Progenitor cell of endocrine pancreas (in vitro differentiated cells): ENCODE measurements around the gene SPDYE1. TPM values are rescaled to one million over a fixed set of nuclear protein-coding genes. Genes with fewer than 3 reads are reported as not detected.
"Not testable (repeated sequence)": the region's sequence is repeated elsewhere in the genome, so short reads cannot be mapped to it uniquely, and the experiment has no call there.

Experiments used
- DNase-seq: peaks from one replicate; pipeline ENCODE4 v3.0.0; 2021; ENCODE audit warnings: low spot score; ENCODE audit not compliant: unreplicated experiment
- H3K27ac Mint-ChIP-seq: 2 replicates; pipeline ENCODE4 v1.8.0; 2021; ENCODE audit warnings: mild to moderate bottlenecking, moderate library complexity, mixed read lengths
- H3K27me3 Mint-ChIP-seq: 2 replicates; pipeline ENCODE4 v1.8.0; 2021; ENCODE audit warnings: mixed read lengths
- H3K36me3 Mint-ChIP-seq: 2 replicates; pipeline ENCODE4 v1.8.0; 2022; ENCODE audit warnings: mixed read lengths; ENCODE audit not compliant: insufficient read depth
- H3K4me1 Mint-ChIP-seq: 2 replicates; pipeline ENCODE4 v1.8.0; 2021; ENCODE audit warnings: low read depth, mixed read lengths
- H3K4me3 Mint-ChIP-seq: 2 replicates; pipeline ENCODE4 v1.8.0; 2021; ENCODE audit warnings: low read depth, mild to moderate bottlenecking, moderate library complexity, mixed read lengths
- H3K9me3 Mint-ChIP-seq: 2 replicates; pipeline ENCODE4 v1.8.0; 2021; ENCODE audit warnings: low read depth, mixed read lengths
- CTCF ChIP-seq: fragments of 200-600 bp; sonication (generic); IDR thresholded peaks from one replicate; pipeline ENCODE4 v1.5.0; 2021; ENCODE audit warnings: antibody characterized with exemption, mild to moderate bottlenecking; ENCODE audit not compliant: unreplicated experiment
- total RNA-seq: library from RNA; stranded (reverse); gene quantifications from 2 replicates; pipeline ENCODE4 v1.2.1, GENCODE V29; 2021

Gene SPDYE1
- total RNA-seq, 1 donor from 2014 or later, result not detected

- H3K36me3 Mint-ChIP-seq, DNase-seq, H3K27ac Mint-ChIP-seq, H3K27me3 Mint-ChIP-seq, H3K4me1 Mint-ChIP-seq, H3K4me3 Mint-ChIP-seq, H3K9me3 Mint-ChIP-seq: not testable (repeated sequence)
Measured at GRCh38 chr7:43969586-43969985, 28.1 kb upstream of the SPDYE1 start.

GRCh38 chr7:43970698-43971097 lies 27.0 kb upstream of the SPDYE1 start:
- not testable (repeated sequence) for H3K36me3 Mint-ChIP-seq, H3K9me3 Mint-ChIP-seq, H3K27me3 Mint-ChIP-seq, H3K4me3 Mint-ChIP-seq, H3K4me1 Mint-ChIP-seq, DNase-seq, H3K27ac Mint-ChIP-seq

- not testable (repeated sequence) for H3K36me3 Mint-ChIP-seq, H3K27me3 Mint-ChIP-seq, H3K27ac Mint-ChIP-seq, H3K4me3 Mint-ChIP-seq, H3K9me3 Mint-ChIP-seq, H3K4me1 Mint-ChIP-seq, DNase-seq
Measured at GRCh38 chr7:43974033-43974573, 23.6 kb upstream of the SPDYE1 start.

GRCh38 chr7:43974725-43975482 lies 22.8 kb upstream of the SPDYE1 start:
- H3K4me1 Mint-ChIP-seq, H3K36me3 Mint-ChIP-seq, H3K4me3 Mint-ChIP-seq, DNase-seq, H3K9me3 Mint-ChIP-seq, H3K27ac Mint-ChIP-seq, H3K27me3 Mint-ChIP-seq: not testable (repeated sequence)

- H3K36me3 Mint-ChIP-seq, result no peaks in the 10 kb centered on the region
- H3K4me1 Mint-ChIP-seq, result no peaks in the 10 kb centered on the region
- TF ChIP-seq CTCF, result no peak
- H3K27ac Mint-ChIP-seq, result no peak overlapping the region
- H3K27me3 Mint-ChIP-seq, result no peaks in the 10 kb centered on the region
- no peak overlapping the region for H3K4me3 Mint-ChIP-seq
- no peak for DNase-seq
- no peaks in the 10 kb centered on the region for H3K9me3 Mint-ChIP-seq
Measured at GRCh38 chr7:43977525-43977924, 20.2 kb upstream of the SPDYE1 start.

GRCh38 chr7:43978102-43978501 lies 19.6 kb upstream of the SPDYE1 start:
- not testable (repeated sequence) for H3K4me3 Mint-ChIP-seq, H3K36me3 Mint-ChIP-seq, H3K27ac Mint-ChIP-seq

GRCh38 chr7:43982848-43983247 lies 14.8 kb upstream of the SPDYE1 start:
- H3K27me3 Mint-ChIP-seq, H3K4me3 Mint-ChIP-seq, H3K27ac Mint-ChIP-seq, H3K9me3 Mint-ChIP-seq, DNase-seq, H3K36me3 Mint-ChIP-seq, H3K4me1 Mint-ChIP-seq: not testable (repeated sequence)

More at GRCh38 chr7:43978102-43978501, 19.6 kb upstream of the SPDYE1 start:
- H3K9me3 Mint-ChIP-seq, DNase-seq, H3K4me1 Mint-ChIP-seq, H3K27me3 Mint-ChIP-seq: not testable (repeated sequence)

- not testable (repeated sequence) for DNase-seq, H3K27me3 Mint-ChIP-seq, H3K4me1 Mint-ChIP-seq, H3K27ac Mint-ChIP-seq, H3K4me3 Mint-ChIP-seq, H3K36me3 Mint-ChIP-seq, H3K9me3 Mint-ChIP-seq
Measured at GRCh38 chr7:43983736-43984135, 14.0 kb upstream of the SPDYE1 start.
